Osteocyte (in vitro differentiated cells): ENCODE results near the gene RGS9BP. TPM values are rescaled to one million over a fixed set of nuclear protein-coding genes. Genes with fewer than 3 reads are reported as not detected.

Experiments
- DNase-seq: peaks from one replicate; pipeline ENCODE4 v3.0.0; 2021; ENCODE audit warnings: mixed read lengths; ENCODE audit not compliant: unreplicated experiment; ENCODE audit errors: extremely low spot score
- H3K27ac Mint-ChIP-seq: one replicate; pipeline ENCODE4 v1.8.0; 2021; ENCODE audit warnings: mild to moderate bottlenecking, mixed read lengths; ENCODE audit not compliant: unreplicated experiment
- H3K27me3 Mint-ChIP-seq: one replicate; pipeline ENCODE4 v1.8.0; 2021; ENCODE audit warnings: mixed read lengths; ENCODE audit not compliant: unreplicated experiment
- H3K36me3 Mint-ChIP-seq: one replicate; pipeline ENCODE4 v1.8.0; 2021; ENCODE audit warnings: mixed read lengths; ENCODE audit not compliant: unreplicated experiment
- H3K4me1 Mint-ChIP-seq: one replicate; pipeline ENCODE4 v1.8.0; 2021; ENCODE audit warnings: mixed read lengths; ENCODE audit not compliant: unreplicated experiment
- H3K4me3 Mint-ChIP-seq: one replicate; pipeline ENCODE4 v1.8.0; 2021; ENCODE audit warnings: mild to moderate bottlenecking, moderate library complexity, mixed read lengths; ENCODE audit not compliant: unreplicated experiment
- H3K9me3 Mint-ChIP-seq: one replicate; pipeline ENCODE4 v1.8.0; 2021; ENCODE audit warnings: mixed read lengths; ENCODE audit not compliant: unreplicated experiment
- total RNA-seq: library from RNA; stranded (reverse); gene quantifications from 2 replicates; pipeline ENCODE4 v1.2.1, GENCODE V29; 2021
- TF ChIP-seq, protein P1 (sequence below): fragments of 200-600 bp; sonication (generic); IDR thresholded peaks from 2 replicates; pipeline ENCODE4 v1.5.0; 2021; ENCODE audit warnings: antibody characterized with exemption, mild to moderate bottlenecking, moderate library complexity

The RGS9BP gene
- total RNA-seq, 1 donor from 2014 or later = 0.86 TPM

DNA sequence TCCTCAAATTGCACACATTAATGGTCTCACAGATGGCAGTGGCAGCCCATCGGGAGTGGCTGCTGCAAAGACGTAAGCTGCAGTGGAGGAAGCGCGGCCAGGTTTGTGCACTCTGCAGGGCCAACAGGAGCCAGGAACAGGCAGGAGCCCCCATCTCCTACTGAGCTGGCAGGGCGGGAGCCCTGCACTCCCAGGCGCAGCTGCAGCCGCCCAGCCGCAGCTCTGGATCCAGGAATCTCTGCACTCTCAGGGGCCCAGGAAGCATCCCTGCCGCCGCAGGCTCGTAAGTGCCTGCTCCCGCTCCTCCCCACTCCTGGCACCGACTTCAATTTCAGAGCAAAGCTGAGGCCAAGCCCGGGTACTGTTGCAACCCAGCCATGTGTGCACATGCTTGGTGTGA lies 38.2 kb upstream of the RGS9BP start:
- Mint-ChIP-seq H3K4me1 (no peaks in the 10 kb centered on the region), H3K4me3 (no peak overlapping the region)
- TF ChIP-seq, protein P1, sequence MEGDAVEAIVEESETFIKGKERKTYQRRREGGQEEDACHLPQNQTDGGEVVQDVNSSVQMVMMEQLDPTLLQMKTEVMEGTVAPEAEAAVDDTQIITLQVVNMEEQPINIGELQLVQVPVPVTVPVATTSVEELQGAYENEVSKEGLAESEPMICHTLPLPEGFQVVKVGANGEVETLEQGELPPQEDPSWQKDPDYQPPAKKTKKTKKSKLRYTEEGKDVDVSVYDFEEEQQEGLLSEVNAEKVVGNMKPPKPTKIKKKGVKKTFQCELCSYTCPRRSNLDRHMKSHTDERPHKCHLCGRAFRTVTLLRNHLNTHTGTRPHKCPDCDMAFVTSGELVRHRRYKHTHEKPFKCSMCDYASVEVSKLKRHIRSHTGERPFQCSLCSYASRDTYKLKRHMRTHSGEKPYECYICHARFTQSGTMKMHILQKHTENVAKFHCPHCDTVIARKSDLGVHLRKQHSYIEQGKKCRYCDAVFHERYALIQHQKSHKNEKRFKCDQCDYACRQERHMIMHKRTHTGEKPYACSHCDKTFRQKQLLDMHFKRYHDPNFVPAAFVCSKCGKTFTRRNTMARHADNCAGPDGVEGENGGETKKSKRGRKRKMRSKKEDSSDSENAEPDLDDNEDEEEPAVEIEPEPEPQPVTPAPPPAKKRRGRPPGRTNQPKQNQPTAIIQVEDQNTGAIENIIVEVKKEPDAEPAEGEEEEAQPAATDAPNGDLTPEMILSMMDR = no peak

DNA sequence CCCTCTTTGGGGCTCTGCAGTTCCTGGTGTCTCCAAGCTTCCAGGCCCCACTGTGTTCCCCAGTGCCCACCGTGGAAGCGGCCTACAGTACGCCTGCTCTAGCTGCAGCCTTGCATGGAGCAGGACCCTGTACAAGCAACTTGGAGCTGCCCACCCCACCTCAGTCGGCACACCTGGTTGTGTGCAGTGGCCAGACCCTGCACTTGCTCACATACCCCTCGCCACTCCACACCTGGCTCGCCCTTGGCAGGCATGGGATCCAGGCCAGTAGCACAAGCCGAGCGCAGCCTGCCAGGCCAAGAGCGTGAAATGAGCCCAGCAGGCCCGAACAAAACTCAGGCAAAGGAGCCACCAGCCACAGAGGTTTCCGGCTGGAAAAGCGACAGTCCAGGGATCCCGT lies 37.0 kb upstream of the RGS9BP start:
- no peak overlapping the region for H3K4me3 Mint-ChIP-seq
- peaks cover 35% of the 10 kb centered on the region for H3K36me3 Mint-ChIP-seq
- H3K27me3 Mint-ChIP-seq = no peaks in the 10 kb centered on the region
- no peaks in the 10 kb centered on the region for H3K9me3 Mint-ChIP-seq
- TF ChIP-seq, protein P1 = no peak
- no peak overlapping the region for H3K27ac Mint-ChIP-seq
- H3K4me1 Mint-ChIP-seq = no peaks in the 10 kb centered on the region
- DNase-seq = no peak

More for the DNA sequence above, 38.2 kb upstream of the RGS9BP start:
- peaks cover 28% of the 10 kb centered on the region for H3K36me3 Mint-ChIP-seq
- no peaks in the 10 kb centered on the region for H3K9me3 Mint-ChIP-seq
- DNase-seq = no peak
- H3K27me3 Mint-ChIP-seq = no peaks in the 10 kb centered on the region
- H3K27ac Mint-ChIP-seq = peak overlapping the region; percentile 27

DNA sequence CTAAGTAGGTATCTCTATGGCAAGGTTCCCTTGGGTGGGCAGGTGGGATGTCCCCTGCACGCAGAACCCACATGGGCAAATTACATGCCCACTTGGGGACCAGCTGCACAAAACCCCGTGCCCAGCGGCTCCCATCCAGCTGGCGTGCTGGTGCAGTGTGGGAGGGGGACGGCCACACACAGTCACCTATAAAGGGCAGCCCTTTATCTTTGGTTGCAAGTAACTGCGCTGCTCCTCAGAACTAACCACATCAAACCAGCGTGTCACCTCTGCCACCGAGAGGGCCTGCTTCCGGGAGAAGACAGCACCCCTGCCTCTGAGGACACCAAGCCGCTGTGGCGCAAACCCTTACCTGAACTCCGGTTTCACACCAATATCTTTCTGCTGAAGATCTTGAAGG lies 32.9 kb upstream of the RGS9BP start:
- no peak overlapping the region for H3K27ac Mint-ChIP-seq
- H3K4me1 Mint-ChIP-seq = no peaks in the 10 kb centered on the region
- H3K9me3 Mint-ChIP-seq = no peaks in the 10 kb centered on the region
- peaks cover 43% of the 10 kb centered on the region for H3K36me3 Mint-ChIP-seq
- H3K4me3 Mint-ChIP-seq = no peak overlapping the region
- H3K27me3 Mint-ChIP-seq = no peaks in the 10 kb centered on the region
- TF ChIP-seq, protein P1 = no peak
- DNase-seq = no peak

DNA sequence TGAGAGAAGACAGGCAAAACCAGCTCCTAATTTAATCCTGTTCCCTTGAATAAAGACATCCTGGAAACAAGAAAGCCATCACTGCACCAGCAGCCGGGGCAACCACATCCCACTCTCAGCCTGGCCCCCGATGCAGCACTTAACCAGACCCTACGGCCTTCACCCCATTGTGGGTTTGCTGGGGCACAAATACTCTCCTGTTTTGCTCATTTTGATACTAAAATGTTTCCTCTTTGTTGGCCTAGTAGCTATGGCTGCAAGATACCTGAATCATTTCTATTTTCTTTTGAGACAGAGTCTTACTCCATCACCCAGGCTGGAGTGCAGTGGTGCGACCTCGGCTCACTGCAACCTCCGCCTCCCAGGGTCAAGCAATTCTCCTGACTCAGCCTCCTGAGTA lies 29.1 kb upstream of the RGS9BP start:
- Mint-ChIP-seq H3K27ac (no peak overlapping the region), H3K27me3 (no peaks in the 10 kb centered on the region), H3K9me3 (no peaks in the 10 kb centered on the region), H3K36me3 (peaks cover 38% of the 10 kb centered on the region), H3K4me1 (no peaks in the 10 kb centered on the region), H3K4me3 (no peak overlapping the region)
- DNase-seq = no peak
- TF ChIP-seq, protein P1 = no peak

DNA sequence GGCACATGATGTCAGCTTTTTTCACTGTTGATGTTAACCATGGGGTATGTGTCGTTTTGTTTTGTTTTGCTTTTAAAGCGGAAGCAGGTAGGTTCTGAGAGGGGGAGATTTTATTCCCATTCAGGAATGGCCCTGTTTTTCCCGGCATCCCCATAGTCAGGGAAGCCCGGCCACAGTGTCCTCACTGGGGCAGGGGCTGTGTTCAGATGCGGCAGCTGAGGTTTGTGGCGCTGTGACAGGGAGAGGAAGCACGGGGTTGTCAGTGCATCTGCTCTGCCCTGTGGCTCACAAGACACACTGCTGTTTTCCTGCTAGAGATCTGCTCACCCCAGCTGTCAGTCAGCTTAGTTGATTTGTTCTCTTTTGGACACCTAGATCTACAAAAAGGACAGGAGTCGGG lies 28.3 kb upstream of the RGS9BP start:
- Mint-ChIP-seq H3K36me3 (peaks cover 34% of the 10 kb centered on the region), H3K9me3 (no peaks in the 10 kb centered on the region), H3K4me1 (peaks cover 2% of the 10 kb centered on the region), H3K4me3 (no peak overlapping the region), H3K27ac (no peak overlapping the region), H3K27me3 (no peaks in the 10 kb centered on the region)
- no peak for DNase-seq
- TF ChIP-seq, protein P1 = no peak
